ENCODE measurements around the gene KCND3.
"Not testable (repeated sequence)": the region's sequence is repeated elsewhere in the genome, so short reads cannot be mapped to it uniquely, and the experiment has no call there.

Gene KCND3

GRCh38 chr1:111801071-111801850, 188.2 kb downstream of the KCND3 start:
- Histone ChIP-seq H2AFZ (ENCODE audit: low read length) (no peak overlapping the region), H3K79me1 (ENCODE audit: low read depth, low read length) (no peaks in the 10 kb centered on the region), H4K91ac (ENCODE audit: low read depth, low read length, poor library complexity) (no peak overlapping the region), H3K27ac (replicated peaks; ENCODE audit: low read length) (no peak overlapping the region), H2BK5ac (ENCODE audit: low read length) (peak overlapping the region; percentile 6), H3K14ac (ENCODE audit: low read length) (no peak overlapping the region), H2BK120ac (ENCODE audit: low read depth, low read length) (no peak overlapping the region), H3K36me3 (replicated peaks in 1 of 2; ENCODE audit: control insufficient read depth in 2 of 2, insufficient read depth in 2 of 2, low read length in 2 of 2) (no peaks in the 10 kb centered on the region), H3K27me3 (ENCODE audit: control insufficient read depth in 3 of 3, insufficient read depth in 3 of 3, low read depth in 1 of 3, low read length in 3 of 3) (peaks cover 0 to 40% (median 0%) of the 10 kb centered on the region in 3 experiments), H2BK15ac (ENCODE audit: low read length) (peak overlapping the region; percentile 49), H3K4ac (ENCODE audit: low read length) (no peak overlapping the region), H3K23ac (ENCODE audit: low read depth, low read length, poor library complexity) (no peak overlapping the region), H3K4me3 (ENCODE audit: low read length in 2 of 2) (no peak overlapping the region), H4K8ac (ENCODE audit: low read depth, low read length) (no peak overlapping the region), H3K4me1 (ENCODE audit: control insufficient read depth in 2 of 2, insufficient read depth in 1 of 2, low read depth in 1 of 2, low read length in 2 of 2) (peaks cover 0 to 2% of the 10 kb centered on the region in 2 donors), H3K18ac (ENCODE audit: low read length) (peak overlapping the region; percentile 23), H3K9ac (ENCODE audit: low read depth, low read length, poor library complexity) (no peak overlapping the region), H3K4me2 (ENCODE audit: insufficient read depth, low read length, poor library complexity, severe bottlenecking) (no peak overlapping the region), H2AK5ac (ENCODE audit: low read depth, low read length) (peak overlapping the region; percentile 9), H3K9me3 (replicated peaks in 1 of 2; ENCODE audit: control insufficient read depth in 2 of 2, insufficient read depth in 1 of 2, low read depth in 1 of 2, low read length in 2 of 2) (peaks cover 3 to 8% of the 10 kb centered on the region in 2 donors), H2BK12ac (ENCODE audit: low read length) (no peak overlapping the region)
- no peak for DNase-seq (ENCODE audit: low spot score)
- WGBS, 2 donors (ENCODE audit: extremely low coverage in 2 of 2, insufficient read length in 2 of 2, insufficient replicate concordance in 1 of 2), result no CpG with 5 or more reads among the region's 13 CpGs

GRCh38 chr1:111799722-111800121, 189.7 kb downstream of the KCND3 start:
- not testable (repeated sequence) for H2AK5ac ChIP-seq (ENCODE audit: low read depth, low read length); H3K14ac ChIP-seq (ENCODE audit: low read length); H3K9me3 ChIP-seq (replicated peaks in 1 of 2; ENCODE audit: control insufficient read depth in 2 of 2, insufficient read depth in 1 of 2, low read depth in 1 of 2, low read length in 2 of 2); H3K79me1 ChIP-seq (ENCODE audit: low read depth, low read length); H3K36me3 ChIP-seq (replicated peaks in 1 of 2; ENCODE audit: control insufficient read depth in 2 of 2, insufficient read depth in 2 of 2, low read length in 2 of 2); H4K91ac ChIP-seq (ENCODE audit: low read depth, low read length, poor library complexity); H3K4me2 ChIP-seq (ENCODE audit: insufficient read depth, low read length, poor library complexity, severe bottlenecking); H4K8ac ChIP-seq (ENCODE audit: low read depth, low read length); H3K23ac ChIP-seq (ENCODE audit: low read depth, low read length, poor library complexity); H2BK120ac ChIP-seq (ENCODE audit: low read depth, low read length); DNase-seq (ENCODE audit: low spot score); H2AFZ ChIP-seq (ENCODE audit: low read length); H3K4ac ChIP-seq (ENCODE audit: low read length); H3K4me1 ChIP-seq (ENCODE audit: control insufficient read depth in 2 of 2, insufficient read depth in 1 of 2, low read depth in 1 of 2, low read length in 2 of 2); H3K18ac ChIP-seq (ENCODE audit: low read length); H3K9ac ChIP-seq (ENCODE audit: low read depth, low read length, poor library complexity); H2BK5ac ChIP-seq (ENCODE audit: low read length); H3K4me3 ChIP-seq (ENCODE audit: low read length in 2 of 2); H3K27ac ChIP-seq (replicated peaks; ENCODE audit: low read length); H2BK12ac ChIP-seq (ENCODE audit: low read length); H2BK15ac ChIP-seq (ENCODE audit: low read length)
- no CpG with 5 or more reads among the region's 14 CpGs for WGBS, 2 donors (ENCODE audit: extremely low coverage in 2 of 2, insufficient read length in 2 of 2, insufficient replicate concordance in 1 of 2)
- peaks cover 0 to 27% (median 0%) of the 10 kb centered on the region in 3 experiments for H3K27me3 ChIP-seq (ENCODE audit: control insufficient read depth in 3 of 3, insufficient read depth in 3 of 3, low read depth in 1 of 3, low read length in 3 of 3)

GRCh38 chr1:111798580-111798979, 190.9 kb downstream of the KCND3 start:
- no CpG with 5 or more reads among the region's 2 CpGs for WGBS, 2 donors (ENCODE audit: extremely low coverage in 2 of 2, insufficient read length in 2 of 2, insufficient replicate concordance in 1 of 2)

GRCh38 chr1:111795401-111795800, 194.1 kb downstream of the KCND3 start:
- Histone ChIP-seq H2BK5ac (ENCODE audit: low read length) (no peak overlapping the region), H3K9ac (ENCODE audit: low read depth, low read length, poor library complexity) (no peak overlapping the region)
- WGBS, 2 donors (ENCODE audit: extremely low coverage in 2 of 2, insufficient read length in 2 of 2, insufficient replicate concordance in 1 of 2), result no CpG with 5 or more reads among the region's 6 CpGs

More at GRCh38 chr1:111798580-111798979, 190.9 kb downstream of the KCND3 start:
- Histone ChIP-seq H2BK12ac (ENCODE audit: low read length) (no peak overlapping the region), H4K8ac (ENCODE audit: low read depth, low read length) (no peak overlapping the region), H3K27ac (replicated peaks; ENCODE audit: low read length) (no peak overlapping the region), H2AFZ (ENCODE audit: low read length) (no peak overlapping the region), H3K14ac (ENCODE audit: low read length) (no peak overlapping the region), H3K4me3 (ENCODE audit: low read length in 2 of 2) (no peak overlapping the region), H3K36me3 (replicated peaks in 1 of 2; ENCODE audit: control insufficient read depth in 2 of 2, insufficient read depth in 2 of 2, low read length in 2 of 2) (no peaks in the 10 kb centered on the region), H3K18ac (ENCODE audit: low read length) (no peak overlapping the region), H3K27me3 (ENCODE audit: control insufficient read depth in 3 of 3, insufficient read depth in 3 of 3, low read depth in 1 of 3, low read length in 3 of 3) (peaks cover 0 to 21% (median 0%) of the 10 kb centered on the region in 3 experiments), H3K9ac (ENCODE audit: low read depth, low read length, poor library complexity) (no peak overlapping the region), H3K23ac (ENCODE audit: low read depth, low read length, poor library complexity) (no peak overlapping the region), H3K4me2 (ENCODE audit: insufficient read depth, low read length, poor library complexity, severe bottlenecking) (no peak overlapping the region), H2BK15ac (ENCODE audit: low read length) (no peak overlapping the region), H3K9me3 (replicated peaks in 1 of 2; ENCODE audit: control insufficient read depth in 2 of 2, insufficient read depth in 1 of 2, low read depth in 1 of 2, low read length in 2 of 2) (peaks cover 3 to 8% of the 10 kb centered on the region in 2 donors), H3K4ac (ENCODE audit: low read length) (no peak overlapping the region), H2BK5ac (ENCODE audit: low read length) (no peak overlapping the region), H2AK5ac (ENCODE audit: low read depth, low read length) (no peak overlapping the region), H2BK120ac (ENCODE audit: low read depth, low read length) (no peak overlapping the region), H3K4me1 (ENCODE audit: control insufficient read depth in 2 of 2, insufficient read depth in 1 of 2, low read depth in 1 of 2, low read length in 2 of 2) (no peaks in the 10 kb centered on the region), H3K79me1 (ENCODE audit: low read depth, low read length) (no peaks in the 10 kb centered on the region), H4K91ac (ENCODE audit: low read depth, low read length, poor library complexity) (no peak overlapping the region)
- DNase-seq (ENCODE audit: low spot score), result no peak

More at GRCh38 chr1:111795401-111795800, 194.1 kb downstream of the KCND3 start:
- no peak overlapping the region for H3K4ac ChIP-seq (ENCODE audit: low read length)
- H2BK120ac ChIP-seq (ENCODE audit: low read depth, low read length), result no peak overlapping the region
- H4K8ac ChIP-seq (ENCODE audit: low read depth, low read length), result no peak overlapping the region
- H3K23ac ChIP-seq (ENCODE audit: low read depth, low read length, poor library complexity), result no peak overlapping the region
- peaks cover 0 to 7% (median 0%) of the 10 kb centered on the region in 3 experiments for H3K27me3 ChIP-seq (ENCODE audit: control insufficient read depth in 3 of 3, insufficient read depth in 3 of 3, low read depth in 1 of 3, low read length in 3 of 3)
- H3K4me3 ChIP-seq (ENCODE audit: low read length in 2 of 2), result no peak overlapping the region
- DNase-seq (ENCODE audit: low spot score), result no peak
- H2BK12ac ChIP-seq (ENCODE audit: low read length), result no peak overlapping the region
- H3K79me1 ChIP-seq (ENCODE audit: low read depth, low read length), result no peaks in the 10 kb centered on the region
- H3K9me3 ChIP-seq (replicated peaks in 1 of 2; ENCODE audit: control insufficient read depth in 2 of 2, insufficient read depth in 1 of 2, low read depth in 1 of 2, low read length in 2 of 2), result peaks cover 3 to 8% of the 10 kb centered on the region in 2 donors
- no peak overlapping the region for H2AK5ac ChIP-seq (ENCODE audit: low read depth, low read length)
- no peak overlapping the region for H3K14ac ChIP-seq (ENCODE audit: low read length)
- no peak overlapping the region for H2BK15ac ChIP-seq (ENCODE audit: low read length)
- no peak overlapping the region for H3K27ac ChIP-seq (replicated peaks; ENCODE audit: low read length)
- H3K36me3 ChIP-seq (replicated peaks in 1 of 2; ENCODE audit: control insufficient read depth in 2 of 2, insufficient read depth in 2 of 2, low read length in 2 of 2), result no peaks in the 10 kb centered on the region
- H3K4me2 ChIP-seq (ENCODE audit: insufficient read depth, low read length, poor library complexity, severe bottlenecking), result no peak overlapping the region
- no peak overlapping the region for H2AFZ ChIP-seq (ENCODE audit: low read length)
- H4K91ac ChIP-seq (ENCODE audit: low read depth, low read length, poor library complexity), result no peak overlapping the region
- peaks cover 0 to 1% of the 10 kb centered on the region in 2 donors for H3K4me1 ChIP-seq (ENCODE audit: control insufficient read depth in 2 of 2, insufficient read depth in 1 of 2, low read depth in 1 of 2, low read length in 2 of 2)
- no peak overlapping the region for H3K18ac ChIP-seq (ENCODE audit: low read length)

All from neuronal stem cell (in vitro differentiated cells).